Stimulated activated CD4-positive, alpha-beta T cell treated with anti-CD3 and anti-CD28 coated beads, TNF-alpha, amount 100 ng/mL, for 4 hours (primary cell): ENCODE results near the gene ISOC2.
A peak's percentile ranks its signal among the peaks of the same experiment; 100 is the strongest.
"Not testable (repeated sequence)": the region's sequence is repeated elsewhere in the genome, so short reads cannot be mapped to it uniquely, and the experiment has no call there.

Source experiments
- DNase-seq, 3 experiments: peaks; one replicate each; pipeline ENCODE4 v3.0.0-alpha.2; 2020; ENCODE audit warnings: low read depth in 3 of 3

The ISOC2 gene, protein sequence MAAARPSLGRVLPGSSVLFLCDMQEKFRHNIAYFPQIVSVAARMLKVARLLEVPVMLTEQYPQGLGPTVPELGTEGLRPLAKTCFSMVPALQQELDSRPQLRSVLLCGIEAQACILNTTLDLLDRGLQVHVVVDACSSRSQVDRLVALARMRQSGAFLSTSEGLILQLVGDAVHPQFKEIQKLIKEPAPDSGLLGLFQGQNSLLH

DNA sequence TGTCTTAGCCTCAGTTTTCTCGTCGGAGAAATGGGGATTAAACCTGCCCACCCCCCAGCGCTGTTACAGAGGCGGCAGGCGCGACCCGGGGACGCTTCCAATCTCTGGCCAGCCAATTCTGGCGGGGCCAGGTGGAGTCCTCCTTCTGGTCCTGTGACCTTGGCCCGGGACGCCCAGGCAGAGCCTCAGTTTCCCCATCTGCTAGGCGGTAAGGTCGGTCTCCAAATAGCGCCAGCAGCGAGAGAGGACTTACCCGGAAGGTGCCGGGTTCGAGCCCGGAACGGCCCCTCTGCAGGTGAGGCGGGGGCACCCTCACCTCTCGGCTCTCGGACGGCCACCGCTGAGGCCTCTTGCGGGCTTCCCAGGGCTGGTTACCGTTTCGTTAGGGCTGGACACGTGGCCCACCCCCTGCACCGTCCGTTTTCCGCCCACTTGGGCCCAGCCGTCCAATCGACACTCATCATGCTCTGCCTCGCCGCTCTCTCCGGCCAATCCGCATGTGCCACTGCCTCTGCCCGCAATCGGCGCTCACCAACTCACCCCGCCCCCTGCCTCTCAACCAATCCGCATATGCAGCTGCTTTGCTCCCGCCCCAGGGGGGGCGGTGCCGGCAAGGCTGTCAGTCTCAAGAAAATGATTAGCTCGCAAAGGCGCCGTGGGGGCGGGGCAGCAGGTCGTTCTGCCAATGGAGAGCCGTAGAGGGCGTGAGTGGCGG, at the start of gene ISOC2:
ISOC2 (minus strand) TSS at position 384 of the 715 bp plus-strand sequence. CDS start 5,156 bp downstream, outside the sequence.
- peak; percentile 100 for DNase-seq

GRCh38 chr19:55508120-55508519, 46.7 kb upstream of the ISOC2 start:
- no peak for DNase-seq

DNA sequence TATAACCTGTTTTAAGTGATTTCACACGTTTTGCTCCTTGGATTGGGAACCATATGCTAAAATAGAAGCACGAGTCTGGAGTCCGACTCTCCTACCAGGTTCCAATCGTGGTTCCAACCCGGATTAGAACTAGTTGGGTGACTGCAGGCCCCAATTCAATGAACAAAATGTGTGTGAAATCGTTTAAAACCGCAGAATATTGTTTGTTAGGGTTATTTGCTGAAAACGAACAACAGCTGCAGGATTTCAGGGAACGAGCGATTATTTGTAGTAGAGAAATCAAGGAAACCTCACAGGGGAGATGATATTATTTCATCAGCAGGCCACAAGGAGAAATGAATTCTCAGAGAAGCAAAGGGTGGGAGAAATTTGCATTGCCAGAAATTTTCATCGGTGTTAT, 43.5 kb upstream of the ISOC2 start:
- no peak for DNase-seq

GRCh38 chr19:55504252-55504603, 42.8 kb upstream of the ISOC2 start:
- no peak for DNase-seq

DNA sequence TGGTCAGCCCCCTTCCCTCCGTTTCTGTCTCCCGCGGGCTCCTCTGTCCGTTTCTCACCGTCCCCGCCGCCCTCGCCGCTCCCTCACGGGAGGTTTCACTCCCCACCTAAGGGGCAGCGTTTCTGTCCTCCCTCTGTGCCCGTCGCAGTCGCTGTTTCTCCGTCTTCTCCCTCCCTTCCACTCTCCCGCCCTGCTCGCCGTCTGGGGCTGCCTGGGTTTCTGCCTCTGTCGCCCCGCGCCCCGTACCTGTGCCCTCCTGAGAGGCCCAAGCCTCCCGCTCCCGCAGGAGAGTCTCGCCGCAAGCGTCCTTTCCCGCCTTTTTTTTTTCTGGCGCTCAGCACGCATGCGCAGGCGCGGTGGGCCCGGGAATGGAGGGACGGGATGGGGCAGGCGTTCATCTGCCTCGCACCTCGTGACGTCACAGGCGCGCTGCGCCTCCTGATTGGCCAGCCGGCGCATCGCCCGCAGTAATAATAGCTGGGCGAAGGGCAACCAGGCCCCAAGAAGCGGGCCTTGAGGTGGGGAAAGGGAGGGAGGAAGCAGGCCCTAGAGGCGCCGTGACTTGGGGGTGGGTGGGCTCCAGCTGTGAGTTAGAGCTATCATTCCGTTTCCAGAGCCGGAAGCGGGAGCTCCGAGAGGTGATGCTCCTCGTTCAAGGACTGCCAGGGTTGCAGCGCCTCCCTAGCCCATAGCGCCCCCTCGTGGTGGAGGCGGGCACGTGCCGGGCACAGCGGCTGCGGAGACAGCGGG, 42.2 kb upstream of the ISOC2 start:
- DNase-seq = peak; percentile 85 to 96 (median 88)

DNA sequence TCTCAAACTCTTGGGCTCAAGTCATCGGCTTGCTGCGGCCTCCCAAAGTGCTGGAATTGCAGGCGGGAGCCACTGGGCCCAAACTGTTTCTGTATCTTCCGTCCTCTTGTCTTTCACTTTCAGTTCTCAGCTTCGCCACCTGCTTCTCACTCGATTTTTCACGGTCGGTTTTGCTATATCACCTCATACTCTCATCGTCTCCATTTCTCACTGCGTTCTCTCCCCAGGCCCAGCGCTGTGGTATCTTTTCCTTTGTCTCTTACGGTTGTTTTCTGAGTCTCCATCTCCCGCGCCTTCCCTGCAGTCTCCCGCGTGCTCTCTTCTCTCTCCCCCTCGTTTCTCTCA, 41.7 kb upstream of the ISOC2 start:
- no peak for DNase-seq

DNA sequence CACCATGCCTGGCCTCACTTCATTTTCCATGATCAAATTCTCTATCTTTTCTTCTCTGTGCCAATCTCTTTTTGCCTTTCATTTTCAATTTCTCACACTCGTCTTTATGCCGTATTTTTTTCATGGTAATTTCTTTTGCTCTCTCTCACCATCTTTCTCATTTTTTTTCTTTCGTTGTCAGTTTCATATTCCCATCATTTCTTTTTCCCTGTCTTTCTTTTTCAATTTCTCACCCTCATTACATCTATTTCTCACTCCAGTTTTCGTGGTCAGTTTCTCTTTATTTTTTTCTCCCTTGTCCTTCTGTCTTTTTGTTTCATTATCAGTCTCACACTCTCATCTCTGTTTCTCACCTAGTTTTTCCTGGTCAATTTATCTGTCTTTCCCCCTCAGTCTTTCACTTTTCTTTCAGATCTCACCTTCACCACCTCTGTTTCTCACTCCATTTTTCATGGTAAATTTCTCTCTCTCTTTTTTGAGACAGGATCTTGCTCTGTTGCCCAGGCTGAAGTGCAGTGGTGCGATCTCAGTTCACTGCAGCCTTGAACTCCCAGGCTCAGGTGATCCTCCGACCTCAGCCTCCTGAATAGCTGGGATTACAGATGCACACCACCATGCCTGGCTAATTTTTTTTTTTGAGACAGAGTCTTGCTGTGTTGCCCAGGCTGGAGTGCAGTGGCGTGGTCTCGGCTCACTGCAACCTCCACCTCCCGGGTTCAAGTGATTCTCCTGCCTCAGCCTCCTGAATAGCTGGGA, 40.9 kb upstream of the ISOC2 start:
- DNase-seq = no peak

DNA sequence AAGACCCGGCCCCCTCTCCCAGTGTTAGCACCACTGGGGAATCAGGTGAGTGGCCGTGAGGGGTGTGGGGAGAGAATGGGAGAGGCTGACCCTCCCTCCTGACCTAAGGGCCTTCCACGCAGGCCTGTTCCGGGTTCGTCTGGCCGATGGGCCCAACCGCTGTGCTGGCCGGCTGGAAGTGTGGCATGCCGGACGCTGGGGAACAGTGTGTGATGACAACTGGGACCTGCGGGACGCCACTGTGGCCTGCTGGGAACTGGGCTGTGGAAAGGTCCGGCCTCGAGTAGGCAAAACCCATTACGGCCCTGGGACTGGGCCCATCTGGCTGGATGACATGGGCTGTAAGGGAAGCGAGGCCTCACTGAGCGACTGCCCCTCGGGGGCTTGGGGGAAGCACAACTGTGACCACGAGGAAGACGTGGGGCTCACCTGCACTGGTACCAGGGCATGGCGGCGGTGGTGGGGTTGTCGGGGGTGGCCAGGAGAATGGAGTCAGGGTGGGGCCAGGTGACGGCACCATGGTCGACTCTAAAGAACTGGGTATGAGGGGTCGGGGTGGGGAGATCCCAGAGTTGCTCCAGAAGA, 39.0 kb upstream of the ISOC2 start:
- DNase-seq = no peak

- no peak for DNase-seq
Measured at GRCh38 chr19:55498246-55498840, 36.9 kb upstream of the ISOC2 start.

DNA sequence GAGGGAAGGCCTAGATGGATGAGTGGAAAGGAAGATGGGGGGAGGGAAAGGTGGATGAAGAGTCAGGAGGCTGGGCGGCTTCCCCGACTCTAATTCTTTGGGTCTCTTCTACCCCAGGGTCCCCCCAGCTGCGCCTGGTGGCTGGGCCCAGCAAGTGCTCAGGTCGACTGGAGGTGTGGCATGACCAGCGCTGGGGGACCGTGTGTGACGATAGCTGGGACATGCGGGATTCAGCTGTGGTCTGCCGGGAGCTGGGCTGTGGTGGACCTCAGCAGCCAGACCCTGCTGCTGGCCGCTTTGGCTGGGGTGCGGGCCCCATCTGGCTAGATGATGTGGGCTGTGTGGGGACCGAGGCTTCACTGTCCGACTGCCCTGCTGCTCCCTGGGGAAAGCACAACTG, 36.3 kb upstream of the ISOC2 start:
- DNase-seq = no peak

DNA sequence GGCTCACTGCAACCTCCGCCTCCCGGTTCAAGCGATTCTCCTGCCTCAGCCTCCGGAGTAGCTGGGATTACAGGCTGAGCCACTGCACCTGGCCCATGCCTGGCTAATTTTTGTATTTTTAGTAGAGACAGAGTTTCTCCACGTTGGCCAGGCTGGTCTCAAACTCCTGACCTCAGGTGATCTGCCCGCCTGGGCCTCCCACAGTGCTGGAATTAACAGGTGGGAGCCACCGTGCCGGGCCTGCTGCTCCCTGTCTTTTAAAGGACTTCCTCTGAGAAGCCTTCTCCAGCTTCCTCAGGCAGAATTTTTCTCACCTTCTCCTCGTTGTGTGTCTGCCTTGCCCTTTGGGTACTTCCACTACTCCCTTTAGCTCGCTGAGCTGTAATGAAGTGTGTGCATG, 35.4 kb upstream of the ISOC2 start:
- not testable (repeated sequence) for DNase-seq

GRCh38 chr19:55495646-55496349, 34.4 kb upstream of the ISOC2 start:
- DNase-seq = no peak

DNA sequence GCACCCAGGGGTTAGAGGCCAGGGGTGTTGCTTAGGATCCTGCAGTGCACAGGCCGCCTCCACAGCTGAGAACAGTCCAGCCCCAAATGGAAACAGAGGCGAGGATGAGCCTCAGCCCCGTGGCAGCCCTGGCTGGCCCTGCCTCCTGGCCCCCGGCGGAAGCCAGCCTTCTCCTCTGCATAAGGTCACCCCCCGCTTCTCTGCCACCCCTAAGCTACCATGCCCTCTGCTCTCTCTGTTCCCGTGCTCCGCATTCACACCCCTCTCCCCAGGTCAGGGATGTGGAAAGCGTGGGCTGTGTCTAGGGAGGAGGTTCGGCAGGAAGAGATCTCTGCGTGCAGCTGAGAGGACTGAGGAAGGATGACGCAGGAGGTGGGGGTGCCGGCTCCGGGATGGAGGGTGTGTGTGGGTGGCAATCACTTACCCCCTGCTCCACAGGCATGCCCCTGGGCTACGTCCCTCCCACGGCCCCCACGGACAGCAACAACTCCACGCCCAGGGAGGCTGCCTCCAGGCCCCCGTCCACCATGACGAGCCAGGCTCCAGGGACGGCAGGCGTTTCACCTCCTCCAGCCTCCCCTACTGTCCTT, 32.8 kb upstream of the ISOC2 start:
- no peak for DNase-seq

DNA sequence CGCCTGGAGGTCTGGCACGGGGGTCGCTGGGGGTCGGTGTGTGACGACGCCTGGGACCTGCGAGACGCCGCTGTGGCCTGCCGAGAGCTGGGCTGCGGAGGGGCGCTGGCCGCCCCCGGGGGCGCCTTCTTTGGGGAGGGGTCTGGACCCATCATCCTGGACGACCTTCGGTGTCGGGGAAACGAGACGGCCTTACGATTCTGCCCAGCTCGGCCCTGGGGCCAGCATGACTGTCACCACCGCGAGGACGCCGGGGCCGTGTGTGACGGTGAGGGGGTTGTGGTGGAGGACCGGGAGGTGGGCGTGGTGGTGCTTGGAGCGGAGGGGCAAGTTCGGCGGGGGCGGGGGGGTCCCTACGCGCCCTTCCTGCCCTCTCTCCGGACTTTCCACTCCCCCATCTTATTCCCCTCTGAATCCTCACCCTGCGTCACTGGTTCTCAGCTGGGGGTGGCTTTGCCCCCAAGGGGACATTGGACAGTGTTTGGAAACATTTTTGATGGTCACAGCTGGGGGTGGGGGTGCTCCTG, 32.3 kb upstream of the ISOC2 start:
- DNase-seq = no peak

DNA sequence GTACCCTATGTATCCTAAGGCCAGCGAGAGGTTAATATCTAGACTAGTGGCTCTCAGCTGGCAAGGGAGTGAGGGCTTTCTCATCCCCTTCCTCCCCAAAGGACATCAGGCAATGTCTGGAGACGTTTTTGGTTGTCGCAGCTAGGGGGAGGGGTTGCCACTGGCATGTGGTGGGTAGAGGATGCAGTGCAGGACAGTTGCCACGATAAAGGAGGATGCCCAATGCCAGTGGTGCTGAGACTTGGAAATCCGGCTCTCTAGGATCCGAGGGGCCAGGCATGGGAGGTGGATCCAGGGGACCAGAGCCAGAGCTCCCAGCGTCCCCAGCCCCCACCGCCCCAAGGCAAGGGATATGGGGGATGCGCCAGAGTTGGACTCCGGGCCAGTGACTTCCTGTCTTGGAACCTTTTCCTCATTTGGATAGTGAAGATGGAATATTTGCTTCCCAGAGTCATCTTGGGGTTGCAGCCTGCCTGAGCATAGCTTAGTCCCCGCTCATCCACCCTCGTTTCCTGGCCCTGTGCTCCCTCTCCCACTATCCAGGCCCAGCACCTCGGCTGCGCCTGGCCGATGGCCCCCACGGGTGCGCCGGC, 31.7 kb upstream of the ISOC2 start:
- no peak for DNase-seq

DNA sequence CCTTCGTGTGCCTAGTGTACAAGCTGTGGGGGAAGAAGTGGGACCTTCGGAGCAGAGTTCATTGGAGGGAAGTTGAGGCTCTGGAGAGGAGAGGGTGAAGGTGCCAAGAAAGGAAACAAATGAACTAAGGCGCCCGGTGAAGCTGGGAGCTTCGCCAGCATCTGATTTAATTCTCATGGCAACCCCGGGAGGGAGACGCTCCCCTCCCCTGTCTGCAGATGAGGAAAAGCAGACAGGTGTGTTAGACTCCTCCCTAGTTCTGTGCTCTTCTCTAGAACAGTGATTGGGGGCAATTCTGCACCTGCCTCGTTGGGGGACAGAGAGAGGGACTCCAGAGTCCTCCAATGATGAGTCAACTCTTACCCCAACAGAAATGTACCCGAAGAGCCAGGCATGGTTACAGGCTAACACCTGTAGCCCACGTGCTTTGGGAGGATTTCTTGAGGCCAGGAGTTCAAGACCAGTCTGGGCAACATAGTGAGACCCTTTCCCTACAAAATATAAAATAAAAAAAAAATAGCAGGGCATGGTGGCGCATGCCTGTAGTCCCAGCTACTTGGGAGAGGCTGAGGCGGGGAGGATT, 31.0 kb upstream of the ISOC2 start:
- DNase-seq = no peak

DNA sequence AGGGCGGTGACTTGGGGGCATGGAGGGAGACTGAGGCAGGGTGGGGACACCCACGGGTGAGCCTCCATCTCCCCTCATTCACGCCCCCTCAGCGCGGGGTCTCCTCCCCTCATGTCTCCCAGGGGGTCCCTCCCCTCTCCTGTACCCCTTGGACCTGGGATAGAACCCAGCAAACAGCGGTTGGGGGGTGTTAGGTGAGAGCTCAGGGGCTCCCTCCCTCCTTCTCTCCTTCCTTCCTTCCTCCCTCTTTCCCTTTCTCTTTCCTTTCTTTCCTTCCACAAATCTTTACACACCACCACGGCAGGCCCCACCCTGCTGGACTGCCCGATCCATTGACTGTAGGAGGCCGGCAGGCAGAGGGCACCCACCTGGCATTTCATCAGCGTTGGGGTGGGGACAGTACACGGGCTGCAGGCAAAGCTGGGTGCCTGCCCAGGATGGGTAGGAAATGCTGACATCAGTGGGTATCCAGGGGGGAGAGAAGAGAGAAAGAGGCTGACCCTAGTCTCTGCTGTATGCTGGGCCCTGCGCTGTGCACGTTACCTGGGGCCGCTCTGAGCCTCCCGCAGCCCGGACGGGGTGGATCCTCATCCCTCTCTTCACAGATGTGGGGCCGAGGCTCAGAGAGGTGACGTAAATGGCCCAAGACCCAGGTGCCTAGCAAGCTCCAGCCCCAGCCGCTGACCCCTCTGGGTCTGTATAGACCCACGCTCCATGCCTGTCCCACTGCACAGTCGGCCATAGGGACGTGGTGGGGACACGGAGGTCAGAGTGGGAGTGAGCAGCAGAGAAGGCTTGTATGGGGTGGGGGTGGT, 30.3 kb upstream of the ISOC2 start:
- no peak for DNase-seq
